Keratinocyte (primary cell): ENCODE data around the gene HERC2.

ENCODE experiments used
- EZH2 ChIP-seq: IDR thresholded peaks from one replicate; pipeline ENCODE4 v1.6.1; 2012; ENCODE audit warnings: inconsistent platforms, mild to moderate bottlenecking, low read length, moderate library complexity
- TF ChIP-seq, protein P1 (sequence below), 3 experiments: IDR thresholded peaks in 1 of 3; conservative IDR thresholded peaks in 1 of 3; optimal IDR thresholded peaks in 1 of 3; 2 replicates in 2 of 3; 3 replicates in 1 of 3; pipeline versions ENCODE3 to v1.5.1; 2011; ENCODE audit warnings: low read length in 3 of 3, mild to moderate bottlenecking in 3 of 3, moderate library complexity in 2 of 3, control low read depth in 1 of 3, inconsistent platforms in 1 of 3; ENCODE audit not compliant: insufficient read depth in 2 of 3; ENCODE audit errors: extremely low read depth in 1 of 3

GRCh38 chr15:28182731-28183130, 139.2 kb downstream of the HERC2 start:
- TF ChIP-seq, protein P1, sequence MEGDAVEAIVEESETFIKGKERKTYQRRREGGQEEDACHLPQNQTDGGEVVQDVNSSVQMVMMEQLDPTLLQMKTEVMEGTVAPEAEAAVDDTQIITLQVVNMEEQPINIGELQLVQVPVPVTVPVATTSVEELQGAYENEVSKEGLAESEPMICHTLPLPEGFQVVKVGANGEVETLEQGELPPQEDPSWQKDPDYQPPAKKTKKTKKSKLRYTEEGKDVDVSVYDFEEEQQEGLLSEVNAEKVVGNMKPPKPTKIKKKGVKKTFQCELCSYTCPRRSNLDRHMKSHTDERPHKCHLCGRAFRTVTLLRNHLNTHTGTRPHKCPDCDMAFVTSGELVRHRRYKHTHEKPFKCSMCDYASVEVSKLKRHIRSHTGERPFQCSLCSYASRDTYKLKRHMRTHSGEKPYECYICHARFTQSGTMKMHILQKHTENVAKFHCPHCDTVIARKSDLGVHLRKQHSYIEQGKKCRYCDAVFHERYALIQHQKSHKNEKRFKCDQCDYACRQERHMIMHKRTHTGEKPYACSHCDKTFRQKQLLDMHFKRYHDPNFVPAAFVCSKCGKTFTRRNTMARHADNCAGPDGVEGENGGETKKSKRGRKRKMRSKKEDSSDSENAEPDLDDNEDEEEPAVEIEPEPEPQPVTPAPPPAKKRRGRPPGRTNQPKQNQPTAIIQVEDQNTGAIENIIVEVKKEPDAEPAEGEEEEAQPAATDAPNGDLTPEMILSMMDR (optimal IDR thresholded peaks at IDR 0.05 in 1 of 3, IDR thresholded peaks at IDR 0.05 in 1 of 3, conservative IDR thresholded peaks at IDR 0.05 in 1 of 3; ENCODE audit: extremely low read depth in 1 of 3, insufficient read depth in 2 of 3, low read length in 3 of 3): no peak
- TF ChIP-seq EZH2: no peak
